HFFc6 (cell line): Measurements from ENCODE around the gene XCL2. TPM values are rescaled to one million over a fixed set of nuclear protein-coding genes. Genes with fewer than 3 reads are reported as not detected.

Experiments
- DNase-seq: peaks from one replicate; pipeline ENCODE4 v3.0.0-alpha.2; 2018
- H3K27ac Mint-ChIP-seq: 2 replicates; pipeline ENCODE4 v1.8.0; 2020; ENCODE audit warnings: mild to moderate bottlenecking, mixed read lengths
- H3K27me3 Mint-ChIP-seq: 2 replicates; pipeline ENCODE4 v1.8.0; 2021; ENCODE audit warnings: mild to moderate bottlenecking, moderate library complexity, mixed read lengths; ENCODE audit not compliant: insufficient read depth
- H3K36me3 Mint-ChIP-seq: 2 replicates; pipeline ENCODE4 v1.8.0; 2021; ENCODE audit warnings: low read depth, mixed read lengths
- H3K4me1 Mint-ChIP-seq: 2 replicates; pipeline ENCODE4 v1.8.0; 2020; ENCODE audit warnings: low read depth, mixed read lengths
- H3K4me3 Mint-ChIP-seq: 2 replicates; pipeline ENCODE4 v1.8.0; 2020; ENCODE audit warnings: mild to moderate bottlenecking, moderate library complexity, mixed read lengths
- H3K9me3 Mint-ChIP-seq: 2 replicates; pipeline ENCODE4 v1.8.0; 2020; ENCODE audit warnings: mild to moderate bottlenecking, mixed read lengths
- CTCF ChIP-seq: fragments of 200-600 bp; sonication (generic); IDR thresholded peaks from 2 replicates; pipeline ENCODE4 v1.5.0; 2021; ENCODE audit warnings: antibody characterized with exemption, mild to moderate bottlenecking
- total RNA-seq, 6 experiments: library from RNA; stranded (reverse); fragmentation: NEBNext Ultra II Directional; extraction: Animal tissue kit (Norgen Biotek cat#: 25700); gene quantifications; 2 replicates in 1 of 6; 3 replicates in 5 of 6; pipeline ENCODE4 v1.2.3, GENCODE V29; 2021

Gene XCL2
- total RNA-seq, 6 experiments from 2014 or later: not detected

DNA sequence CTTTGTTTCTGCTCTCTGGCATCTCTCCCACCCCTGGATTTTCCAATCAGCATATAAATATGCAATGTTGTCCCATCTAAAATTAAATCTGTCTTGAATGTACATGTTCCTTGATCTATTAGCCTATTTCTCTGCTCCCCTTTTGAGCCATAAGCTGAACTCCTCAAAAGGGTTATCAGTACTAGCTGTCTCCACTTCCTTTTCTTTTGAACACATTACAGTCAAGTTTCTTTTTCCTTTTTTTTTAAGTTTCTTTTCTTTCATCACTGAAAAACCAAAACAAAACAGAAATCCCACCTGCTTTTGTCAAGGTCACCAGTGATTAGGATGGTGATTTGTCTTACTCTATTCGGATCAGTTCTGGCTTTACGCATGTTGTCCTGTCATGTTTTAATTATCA, 29.3 kb downstream of the XCL2 start:
- Mint-ChIP-seq H3K9me3 (no peaks in the 10 kb centered on the region), H3K4me3 (no peak overlapping the region), H3K27me3 (peaks cover 13% of the 10 kb centered on the region), H3K36me3 (no peaks in the 10 kb centered on the region), H3K4me1 (peaks cover 2% of the 10 kb centered on the region; the same call in 1 of the 2 replicates), H3K27ac (no peak overlapping the region)
- no peak for DNase-seq
- no peak for TF ChIP-seq CTCF

- no peaks in the 10 kb centered on the region for H3K36me3 Mint-ChIP-seq
- no peak overlapping the region for H3K4me3 Mint-ChIP-seq
- no peak for TF ChIP-seq CTCF
- no peak for DNase-seq
- H3K27me3 Mint-ChIP-seq: peaks cover 10% of the 10 kb centered on the region
- H3K9me3 Mint-ChIP-seq: no peaks in the 10 kb centered on the region
- H3K27ac Mint-ChIP-seq: no peak overlapping the region
- H3K4me1 Mint-ChIP-seq: peaks cover 8% of the 10 kb centered on the region; the same call in 1 of the 2 replicates
Measured at GRCh38 chr1:168513656-168514404, 30.0 kb downstream of the XCL2 start.

DNA sequence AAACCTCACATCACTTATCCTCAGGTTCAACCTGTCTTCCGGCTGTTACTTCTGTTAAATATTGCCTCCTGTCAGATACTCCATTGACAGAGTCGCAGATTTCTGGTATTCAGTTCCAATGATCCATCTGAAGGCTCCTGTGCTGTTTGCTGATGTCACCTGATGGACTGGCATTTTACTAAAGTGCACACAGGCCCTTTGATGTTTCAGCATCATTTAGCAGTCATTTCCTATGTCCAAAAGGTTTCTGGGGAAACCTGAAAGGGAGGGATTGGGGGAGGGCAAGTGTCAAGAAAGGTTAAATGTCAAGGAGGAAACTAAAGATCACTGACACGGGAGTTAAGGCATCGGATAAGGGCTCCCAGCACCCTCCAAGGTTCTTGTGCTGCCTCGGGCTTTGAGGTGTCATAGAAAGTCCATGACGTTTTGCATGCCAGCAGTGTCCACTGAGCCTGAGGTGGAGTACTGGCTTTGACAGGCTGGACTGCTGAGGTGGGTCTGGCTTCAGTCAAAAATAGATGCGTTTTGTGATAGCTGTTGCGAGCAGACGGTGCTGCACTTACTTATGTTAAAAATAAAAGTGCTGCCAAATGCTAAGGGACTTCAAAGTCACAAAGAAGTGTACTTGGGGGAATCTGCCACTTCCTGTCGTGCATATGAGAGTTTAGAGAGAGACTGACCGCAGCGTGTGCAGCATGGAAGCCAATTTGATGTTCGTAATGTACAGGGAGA, 30.8 kb downstream of the XCL2 start:
- peaks cover 10% of the 10 kb centered on the region; the same call in 1 of the 2 replicates for H3K4me1 Mint-ChIP-seq
- TF ChIP-seq CTCF: no peak
- no peak overlapping the region for H3K4me3 Mint-ChIP-seq
- DNase-seq: no peak
- peaks cover 10% of the 10 kb centered on the region for H3K27me3 Mint-ChIP-seq
- H3K9me3 Mint-ChIP-seq: no peaks in the 10 kb centered on the region
- no peak overlapping the region for H3K27ac Mint-ChIP-seq
- no peaks in the 10 kb centered on the region for H3K36me3 Mint-ChIP-seq

DNA sequence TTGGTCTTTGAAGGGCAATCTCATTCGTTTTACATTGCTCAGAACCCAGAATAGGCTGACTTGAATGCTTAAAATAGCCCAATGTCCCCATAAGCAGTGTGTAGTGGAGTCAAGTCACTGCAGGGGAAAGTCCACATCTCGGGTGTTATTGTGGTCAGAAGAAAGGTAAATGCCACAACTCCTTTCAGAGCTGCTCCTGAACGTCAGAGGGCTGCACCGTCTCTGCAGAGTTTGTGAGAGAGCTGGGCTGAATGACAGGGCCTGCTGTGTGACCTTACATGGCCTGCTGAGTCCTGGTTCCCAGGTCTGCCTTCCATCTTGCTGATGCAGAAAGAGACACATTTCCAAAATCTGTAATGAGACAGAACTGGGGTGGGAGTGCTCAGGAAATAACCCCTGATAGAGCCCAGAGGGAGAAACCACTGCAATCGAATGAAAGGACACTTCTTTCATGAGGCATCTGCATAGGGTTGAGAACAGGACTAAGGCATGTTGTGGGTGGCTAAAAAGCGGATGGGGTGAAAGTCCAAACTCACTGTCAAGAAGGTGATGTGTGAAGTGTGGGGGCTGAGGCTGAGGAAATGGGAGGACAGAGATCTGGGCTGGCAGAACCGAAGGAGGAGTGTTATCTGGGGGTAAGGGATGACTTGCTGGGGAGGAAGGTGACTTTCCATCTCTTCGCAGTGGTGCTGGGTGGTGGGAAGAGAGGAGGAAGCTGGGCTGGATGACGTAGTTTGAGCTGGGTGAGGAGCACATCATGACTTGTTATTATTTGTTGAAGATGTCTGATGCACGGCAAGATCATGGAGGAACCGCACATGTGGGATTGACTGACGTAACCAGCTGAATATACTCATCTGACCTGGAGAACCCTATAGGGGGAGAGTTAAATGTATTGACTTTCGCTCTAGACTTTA, 33.7 kb downstream of the XCL2 start:
- peaks cover 39% of the 10 kb centered on the region for H3K4me1 Mint-ChIP-seq
- no peak overlapping the region for H3K27ac Mint-ChIP-seq
- H3K27me3 Mint-ChIP-seq: peaks cover 10% of the 10 kb centered on the region
- no peak overlapping the region for H3K4me3 Mint-ChIP-seq
- DNase-seq: no peak
- no peaks in the 10 kb centered on the region for H3K36me3 Mint-ChIP-seq
- no peak for TF ChIP-seq CTCF
- H3K9me3 Mint-ChIP-seq: no peaks in the 10 kb centered on the region

DNA sequence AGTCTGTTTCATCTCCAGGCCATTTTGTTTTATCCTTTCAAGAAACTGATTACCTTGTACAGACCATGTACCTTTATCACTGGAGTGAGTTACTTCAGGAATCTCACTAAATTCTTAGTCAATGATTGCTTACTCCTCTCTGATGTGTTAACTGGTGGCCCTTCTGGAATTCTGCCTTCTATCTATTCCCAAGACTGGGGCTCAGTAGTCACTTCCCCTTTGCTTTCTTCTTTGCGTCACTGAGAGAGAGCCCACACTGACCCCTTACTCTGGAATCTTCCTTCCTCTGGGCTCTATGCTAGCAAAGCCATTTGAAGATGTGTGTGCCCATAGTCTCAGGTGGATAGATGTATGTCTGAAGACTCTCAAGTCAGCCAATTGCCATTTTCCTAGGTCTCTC, 34.6 kb downstream of the XCL2 start:
- Mint-ChIP-seq H3K4me1 (peaks cover 48% of the 10 kb centered on the region), H3K27ac (no peak overlapping the region), H3K9me3 (no peaks in the 10 kb centered on the region), H3K4me3 (no peak overlapping the region), H3K27me3 (peaks cover 6% of the 10 kb centered on the region), H3K36me3 (no peaks in the 10 kb centered on the region)
- no peak for TF ChIP-seq CTCF
- no peak for DNase-seq
